Skeletal muscle satellite cell (primary cell): ENCODE results near the gene CYP4F11.
"Not testable (repeated sequence)": the region's sequence is repeated elsewhere in the genome, so short reads cannot be mapped to it uniquely, and the experiment has no call there.

Source experiments
- H3K27me3 ChIP-seq: 2 replicates; pipeline ENCODE4 v1.7.0; 2013; ENCODE audit warnings: low read length; ENCODE audit not compliant: control insufficient read depth, insufficient read depth
- H3K36me3 ChIP-seq: 2 replicates; pipeline ENCODE4 v1.7.0; 2013; ENCODE audit warnings: mild to moderate bottlenecking, control low read depth, low read length; ENCODE audit not compliant: insufficient read depth
- H3K4me1 ChIP-seq: 2 replicates; pipeline ENCODE4 v1.7.0; 2013; ENCODE audit warnings: low read length; ENCODE audit not compliant: control insufficient read depth, insufficient read depth
- H3K4me2 ChIP-seq: 2 replicates; pipeline ENCODE4 v1.7.0; 2013; ENCODE audit warnings: mild to moderate bottlenecking, low read length
- H3K4me3 ChIP-seq: 2 replicates; pipeline ENCODE4 v1.7.0; 2013; ENCODE audit warnings: low read length
- H3K9ac ChIP-seq: 2 replicates; pipeline ENCODE4 v1.7.0; 2013; ENCODE audit warnings: mild to moderate bottlenecking, low read depth, low read length, moderate library complexity
- H3K9me3 ChIP-seq: replicated peaks from 2 replicates; pipeline ENCODE4 v1.7.0; 2013; ENCODE audit warnings: mild to moderate bottlenecking, control low read depth, low read length

The CYP4F11 gene

GRCh38 chr19:15948223-15949058 is 14.1 kb upstream of the CYP4F11 start, which contains the start of gene OR10H4:
OR10H4 (plus strand) TSS chr19:15949008; CDS start chr19:15949008, 0 bp downstream.
- H3K27me3 ChIP-seq: no peaks in the 10 kb centered on the region
- H3K4me3 ChIP-seq: no peak within 1 kb of the TSS
- H3K4me2 ChIP-seq: no peak within 1 kb of the TSS
- no peaks in the 10 kb centered on the region for H3K36me3 ChIP-seq
- H3K9me3 ChIP-seq: no peaks in the 10 kb centered on the region
- H3K9ac ChIP-seq: no peak within 1 kb of the TSS
- no peaks in the 10 kb centered on the region for H3K4me1 ChIP-seq

DNA sequence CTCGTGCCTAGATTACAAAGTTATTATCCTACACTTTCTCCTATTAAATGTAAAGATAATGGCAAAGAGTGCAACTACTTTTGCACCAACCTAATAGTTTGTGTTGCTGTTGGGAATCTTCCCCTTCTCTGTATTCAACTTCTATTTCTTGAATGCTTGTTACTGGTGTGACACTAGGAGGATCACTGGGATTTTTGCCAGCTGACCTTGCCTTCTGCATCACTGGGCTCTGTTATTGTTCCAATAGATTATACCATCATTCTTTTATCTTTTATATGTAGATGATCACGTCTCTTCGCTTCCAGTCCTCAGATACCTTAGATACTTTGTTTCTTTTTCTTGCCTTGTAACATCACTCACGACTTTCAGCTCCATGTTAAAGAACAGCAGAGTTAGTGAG is 11.0 kb upstream of the CYP4F11 start:
- Histone ChIP-seq H3K9ac (no peak overlapping the region), H3K9me3 (no peaks in the 10 kb centered on the region), H3K4me3 (no peak overlapping the region)

DNA sequence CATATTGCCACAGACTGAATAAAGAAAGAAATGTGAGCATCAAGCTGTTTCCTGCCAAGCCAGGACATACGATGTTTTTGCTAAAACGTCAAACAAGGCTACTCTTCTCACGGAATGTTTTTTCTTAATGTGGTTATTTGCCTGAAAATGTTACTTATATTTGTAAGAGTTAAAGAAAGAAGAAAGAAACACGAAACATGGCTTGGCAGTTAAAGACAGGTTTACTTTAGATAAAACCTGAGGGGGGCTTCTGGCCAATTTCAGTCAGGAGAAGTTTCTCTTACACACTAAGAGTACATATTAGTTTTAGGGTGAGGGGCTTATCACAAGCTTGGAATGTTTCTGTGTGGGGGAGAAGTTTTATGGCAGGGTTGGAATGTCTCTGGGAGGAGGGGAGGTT is 10.1 kb upstream of the CYP4F11 start:
- Histone ChIP-seq H3K9me3 (no peaks in the 10 kb centered on the region), H3K4me3 (no peak overlapping the region), H3K4me1 (no peaks in the 10 kb centered on the region), H3K27me3 (no peaks in the 10 kb centered on the region), H3K4me2 (no peak overlapping the region), H3K36me3 (no peaks in the 10 kb centered on the region), H3K9ac (no peak overlapping the region)

More for the DNA sequence above, 11.0 kb upstream of the CYP4F11 start:
- Histone ChIP-seq H3K36me3 (no peaks in the 10 kb centered on the region), H3K4me1 (no peaks in the 10 kb centered on the region), H3K4me2 (no peak overlapping the region), H3K27me3 (no peaks in the 10 kb centered on the region)

- H3K4me1 ChIP-seq: no peaks in the 10 kb centered on the region
- no peak overlapping the region for H3K9ac ChIP-seq
- no peak overlapping the region for H3K4me2 ChIP-seq
- H3K27me3 ChIP-seq: peaks cover 6% of the 10 kb centered on the region
- no peaks in the 10 kb centered on the region for H3K36me3 ChIP-seq
- no peak overlapping the region for H3K4me3 ChIP-seq
- no peaks in the 10 kb centered on the region for H3K9me3 ChIP-seq
Measured at GRCh38 chr19:15937771-15938170, 3.4 kb upstream of the CYP4F11 start.

- Histone ChIP-seq H3K9me3 (no peaks in the 10 kb centered on the region), H3K4me3 (no peak overlapping the region), H3K27me3 (peaks cover 6% of the 10 kb centered on the region), H3K9ac (no peak overlapping the region), H3K4me2 (no peak overlapping the region), H3K4me1 (no peaks in the 10 kb centered on the region), H3K36me3 (no peaks in the 10 kb centered on the region)
Measured at GRCh38 chr19:15936950-15937349, 2.6 kb upstream of the CYP4F11 start.

- no peak overlapping the region for H3K4me2 ChIP-seq
- peaks cover 6% of the 10 kb centered on the region for H3K27me3 ChIP-seq
- H3K4me1 ChIP-seq: no peaks in the 10 kb centered on the region
Measured at GRCh38 chr19:15936173-15936572, 1.8 kb upstream of the CYP4F11 start.

DNA sequence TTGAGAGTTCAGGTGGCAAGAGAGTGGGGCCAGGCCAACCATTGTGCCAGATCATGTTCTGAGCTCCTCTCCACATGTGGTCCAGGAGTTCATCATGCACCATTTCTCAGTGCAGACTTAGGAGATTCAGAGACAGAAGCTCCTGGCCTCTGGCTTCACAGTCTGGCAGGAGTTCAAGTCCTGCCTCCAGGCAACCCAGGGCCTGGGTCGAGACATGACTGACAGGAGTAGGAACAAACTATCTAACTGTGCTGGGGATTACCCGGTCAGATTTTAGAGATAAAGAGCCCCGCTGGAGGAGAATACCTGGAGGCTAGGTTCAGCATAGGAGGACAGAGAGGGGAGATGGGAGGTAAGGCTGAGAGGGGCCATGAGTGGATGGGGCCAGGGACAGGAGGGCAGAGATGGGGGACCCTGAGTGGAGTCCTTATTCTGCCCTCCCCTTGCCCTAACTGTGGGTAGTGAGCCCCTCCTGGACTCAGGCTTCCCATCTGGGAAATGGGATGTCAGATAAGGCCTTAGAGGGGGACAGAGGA is 906 bp upstream of the CYP4F11 start:
- H3K27me3 ChIP-seq: peaks cover 6% of the 10 kb centered on the region
- H3K36me3 ChIP-seq: no peaks in the 10 kb centered on the region
- H3K4me3 ChIP-seq: no peak overlapping the region
- H3K4me1 ChIP-seq: no peaks in the 10 kb centered on the region
- no peaks in the 10 kb centered on the region for H3K9me3 ChIP-seq
- no peak overlapping the region for H3K4me2 ChIP-seq
- H3K9ac ChIP-seq: no peak overlapping the region

More at GRCh38 chr19:15936173-15936572, 1.8 kb upstream of the CYP4F11 start:
- Histone ChIP-seq H3K9me3 (no peaks in the 10 kb centered on the region), H3K4me3 (no peak overlapping the region), H3K9ac (no peak overlapping the region), H3K36me3 (no peaks in the 10 kb centered on the region)

DNA sequence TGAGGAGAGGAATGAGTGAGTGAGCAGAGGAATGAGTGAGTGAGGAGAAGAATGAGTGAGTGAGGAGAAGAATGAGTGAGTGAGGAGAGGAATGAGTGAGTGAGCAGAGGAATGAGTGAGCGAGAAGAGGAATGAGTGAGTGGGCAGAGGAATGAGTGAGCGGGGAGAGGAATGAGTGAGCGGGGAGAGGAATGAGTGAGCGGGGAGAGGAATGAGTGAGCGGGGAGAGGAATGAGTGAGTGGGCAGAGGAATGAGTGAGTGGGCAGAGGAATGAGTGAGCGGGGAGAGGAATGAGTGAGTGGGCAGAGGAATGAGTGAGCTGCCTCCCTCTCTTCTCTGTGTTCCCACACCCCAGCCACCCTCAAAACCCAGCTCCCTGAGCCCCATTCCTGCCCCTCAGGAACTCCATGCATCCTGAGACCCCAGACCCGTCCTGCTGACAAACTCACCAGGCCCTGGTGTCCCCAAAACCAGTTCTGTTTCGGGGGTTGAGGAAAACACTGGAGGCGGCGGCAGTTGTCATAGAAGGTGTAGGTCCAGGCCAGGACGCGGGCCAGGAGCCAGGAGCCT is 483 bp downstream of the CYP4F11 start:
- H3K4me2 ChIP-seq, H3K4me3 ChIP-seq, H3K27me3 ChIP-seq, H3K4me1 ChIP-seq, H3K9me3 ChIP-seq, H3K36me3 ChIP-seq, H3K9ac ChIP-seq: not testable (repeated sequence)

DNA sequence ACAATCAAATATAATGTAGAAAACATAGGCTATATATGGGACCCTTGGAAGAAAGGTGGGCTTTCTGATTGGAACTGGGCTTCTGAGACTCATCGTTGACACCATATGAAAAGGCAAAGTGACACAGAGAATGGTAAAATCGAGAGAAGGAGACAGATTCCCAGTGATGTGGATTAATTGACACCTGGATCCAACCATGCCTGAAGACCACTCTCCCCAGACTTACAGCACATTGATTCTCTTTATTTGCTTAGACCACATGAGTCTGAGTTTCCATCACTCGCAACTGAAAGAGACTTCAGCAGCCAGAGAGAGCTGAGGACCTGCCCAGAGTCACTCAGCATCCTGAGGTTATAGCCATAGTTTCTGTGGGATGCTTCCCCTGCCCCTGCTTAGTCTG is 6.0 kb downstream of the CYP4F11 start:
- no peak overlapping the region for H3K4me2 ChIP-seq
- no peak overlapping the region for H3K4me3 ChIP-seq
- no peaks in the 10 kb centered on the region for H3K9me3 ChIP-seq
- no peak overlapping the region for H3K9ac ChIP-seq
- H3K4me1 ChIP-seq: no peaks in the 10 kb centered on the region
- no peaks in the 10 kb centered on the region for H3K36me3 ChIP-seq
- no peaks in the 10 kb centered on the region for H3K27me3 ChIP-seq

DNA sequence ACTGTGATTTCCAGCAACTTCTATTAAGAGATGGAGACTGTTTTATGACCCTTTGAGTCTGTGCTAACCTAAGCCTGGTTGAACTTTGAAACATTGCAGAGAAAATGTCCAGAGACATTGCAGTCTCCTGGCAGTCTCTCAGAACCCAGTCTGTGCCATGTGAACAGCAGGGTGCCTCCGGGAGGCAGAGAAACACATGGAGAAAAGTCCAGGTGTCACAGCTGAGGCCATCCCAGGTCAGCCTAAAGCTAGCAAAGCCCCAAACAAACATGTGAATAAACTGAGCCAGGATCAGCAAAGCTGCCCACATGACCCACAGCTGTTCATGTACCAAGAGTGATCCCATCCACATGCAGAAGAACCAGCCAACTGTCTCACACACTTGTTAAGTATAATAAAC is 7.8 kb downstream of the CYP4F11 start:
- Histone ChIP-seq H3K4me1 (no peaks in the 10 kb centered on the region), H3K9me3 (no peaks in the 10 kb centered on the region), H3K9ac (no peak overlapping the region), H3K4me2 (no peak overlapping the region), H3K36me3 (no peaks in the 10 kb centered on the region), H3K4me3 (no peak overlapping the region), H3K27me3 (no peaks in the 10 kb centered on the region)

DNA sequence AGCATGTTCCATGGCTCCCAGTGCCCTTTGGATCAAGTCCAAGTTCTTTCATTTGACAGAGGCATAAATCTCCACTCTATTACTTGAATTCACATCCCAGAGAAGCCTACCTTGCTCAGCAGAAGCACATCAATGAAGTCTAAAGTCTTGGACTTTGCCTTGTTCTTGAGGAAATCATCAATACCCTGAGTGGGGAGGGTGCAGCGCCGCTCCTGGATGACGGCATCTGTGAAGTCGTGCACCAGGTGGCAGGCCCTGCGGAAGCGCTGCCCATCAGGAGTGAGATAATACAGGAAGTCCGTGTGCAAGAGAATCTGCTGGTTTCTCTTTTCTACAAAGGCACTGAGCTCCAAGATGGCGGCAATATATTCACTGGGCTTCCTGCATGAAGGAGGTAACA is 10.6 kb downstream of the CYP4F11 start:
- Histone ChIP-seq H3K4me2 (no peak overlapping the region), H3K4me1 (no peaks in the 10 kb centered on the region), H3K27me3 (no peaks in the 10 kb centered on the region), H3K36me3 (no peaks in the 10 kb centered on the region), H3K9me3 (no peaks in the 10 kb centered on the region), H3K9ac (no peak overlapping the region), H3K4me3 (no peak overlapping the region)
